Osteocyte (in vitro differentiated cells): ENCODE data around the gene LRRC10B. TPM values are rescaled to one million over a fixed set of nuclear protein-coding genes. Genes with fewer than 3 reads are reported as not detected.

Source experiments
- DNase-seq: peaks from one replicate; pipeline ENCODE4 v3.0.0; 2021; ENCODE audit warnings: mixed read lengths; ENCODE audit not compliant: unreplicated experiment; ENCODE audit errors: extremely low spot score
- H3K27ac Mint-ChIP-seq: one replicate; pipeline ENCODE4 v1.8.0; 2021; ENCODE audit warnings: mild to moderate bottlenecking, mixed read lengths; ENCODE audit not compliant: unreplicated experiment
- H3K27me3 Mint-ChIP-seq: one replicate; pipeline ENCODE4 v1.8.0; 2021; ENCODE audit warnings: mixed read lengths; ENCODE audit not compliant: unreplicated experiment
- H3K36me3 Mint-ChIP-seq: one replicate; pipeline ENCODE4 v1.8.0; 2021; ENCODE audit warnings: mixed read lengths; ENCODE audit not compliant: unreplicated experiment
- H3K4me1 Mint-ChIP-seq: one replicate; pipeline ENCODE4 v1.8.0; 2021; ENCODE audit warnings: mixed read lengths; ENCODE audit not compliant: unreplicated experiment
- H3K4me3 Mint-ChIP-seq: one replicate; pipeline ENCODE4 v1.8.0; 2021; ENCODE audit warnings: mild to moderate bottlenecking, moderate library complexity, mixed read lengths; ENCODE audit not compliant: unreplicated experiment
- H3K9me3 Mint-ChIP-seq: one replicate; pipeline ENCODE4 v1.8.0; 2021; ENCODE audit warnings: mixed read lengths; ENCODE audit not compliant: unreplicated experiment
- total RNA-seq: library from RNA; stranded (reverse); gene quantifications from 2 replicates; pipeline ENCODE4 v1.2.1, GENCODE V29; 2021
- TF ChIP-seq, protein P1 (sequence below): fragments of 200-600 bp; sonication (generic); IDR thresholded peaks from 2 replicates; pipeline ENCODE4 v1.5.0; 2021; ENCODE audit warnings: antibody characterized with exemption, mild to moderate bottlenecking, moderate library complexity

Gene LRRC10B
- total RNA-seq, 1 donor from 2014 or later = not detected

DNA sequence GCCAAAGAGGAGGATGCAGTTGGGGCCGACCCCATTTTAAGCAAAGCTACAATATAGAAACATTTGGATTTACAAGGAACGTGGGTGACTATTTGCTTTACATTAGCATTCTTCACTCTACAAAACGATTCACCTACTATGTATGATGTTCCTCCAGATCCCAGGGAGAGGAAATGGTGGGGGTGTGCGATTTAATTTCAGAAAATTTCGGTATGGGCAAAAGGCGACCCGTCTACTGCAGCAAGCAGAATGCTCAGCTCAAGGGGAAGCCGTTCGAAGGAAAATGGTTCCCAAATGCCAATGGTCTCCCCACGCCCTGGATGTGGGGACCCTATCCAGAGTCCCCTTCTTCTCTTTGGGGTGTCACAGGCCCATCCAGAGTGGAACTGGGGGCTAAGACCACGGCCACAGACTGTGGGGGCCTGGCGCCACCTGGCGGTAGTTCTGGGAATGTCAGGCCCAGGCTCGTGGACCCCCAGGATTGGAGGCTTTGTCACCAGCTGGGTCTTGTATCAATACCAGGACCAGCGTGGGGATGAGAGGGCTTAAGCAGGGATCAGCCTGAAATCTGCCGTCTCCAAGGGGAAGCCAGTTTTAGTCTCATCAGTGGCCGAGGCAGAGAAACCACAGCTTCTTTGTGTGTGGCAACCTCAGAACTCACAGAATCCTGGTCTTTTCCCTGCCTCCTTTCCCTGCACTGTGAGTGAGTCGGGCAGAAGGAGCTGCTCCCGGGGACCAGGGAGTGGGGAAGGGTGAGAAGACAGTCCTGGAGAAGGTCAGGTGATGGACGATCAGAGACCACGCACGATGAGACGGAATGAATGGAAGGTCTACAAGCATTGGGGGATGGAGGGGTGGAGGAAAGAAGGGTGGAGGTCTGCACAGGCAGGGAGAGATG is 8.4 kb downstream of the LRRC10B start:
- no peaks in the 10 kb centered on the region for H3K9me3 Mint-ChIP-seq
- TF ChIP-seq, protein P1, sequence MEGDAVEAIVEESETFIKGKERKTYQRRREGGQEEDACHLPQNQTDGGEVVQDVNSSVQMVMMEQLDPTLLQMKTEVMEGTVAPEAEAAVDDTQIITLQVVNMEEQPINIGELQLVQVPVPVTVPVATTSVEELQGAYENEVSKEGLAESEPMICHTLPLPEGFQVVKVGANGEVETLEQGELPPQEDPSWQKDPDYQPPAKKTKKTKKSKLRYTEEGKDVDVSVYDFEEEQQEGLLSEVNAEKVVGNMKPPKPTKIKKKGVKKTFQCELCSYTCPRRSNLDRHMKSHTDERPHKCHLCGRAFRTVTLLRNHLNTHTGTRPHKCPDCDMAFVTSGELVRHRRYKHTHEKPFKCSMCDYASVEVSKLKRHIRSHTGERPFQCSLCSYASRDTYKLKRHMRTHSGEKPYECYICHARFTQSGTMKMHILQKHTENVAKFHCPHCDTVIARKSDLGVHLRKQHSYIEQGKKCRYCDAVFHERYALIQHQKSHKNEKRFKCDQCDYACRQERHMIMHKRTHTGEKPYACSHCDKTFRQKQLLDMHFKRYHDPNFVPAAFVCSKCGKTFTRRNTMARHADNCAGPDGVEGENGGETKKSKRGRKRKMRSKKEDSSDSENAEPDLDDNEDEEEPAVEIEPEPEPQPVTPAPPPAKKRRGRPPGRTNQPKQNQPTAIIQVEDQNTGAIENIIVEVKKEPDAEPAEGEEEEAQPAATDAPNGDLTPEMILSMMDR = peak; percentile 98
- H3K27me3 Mint-ChIP-seq = peaks cover 6% of the 10 kb centered on the region
- DNase-seq = no peak
- H3K4me3 Mint-ChIP-seq = no peak overlapping the region
- H3K4me1 Mint-ChIP-seq = no peaks in the 10 kb centered on the region
- no peaks in the 10 kb centered on the region for H3K36me3 Mint-ChIP-seq
- H3K27ac Mint-ChIP-seq = no peak overlapping the region

DNA sequence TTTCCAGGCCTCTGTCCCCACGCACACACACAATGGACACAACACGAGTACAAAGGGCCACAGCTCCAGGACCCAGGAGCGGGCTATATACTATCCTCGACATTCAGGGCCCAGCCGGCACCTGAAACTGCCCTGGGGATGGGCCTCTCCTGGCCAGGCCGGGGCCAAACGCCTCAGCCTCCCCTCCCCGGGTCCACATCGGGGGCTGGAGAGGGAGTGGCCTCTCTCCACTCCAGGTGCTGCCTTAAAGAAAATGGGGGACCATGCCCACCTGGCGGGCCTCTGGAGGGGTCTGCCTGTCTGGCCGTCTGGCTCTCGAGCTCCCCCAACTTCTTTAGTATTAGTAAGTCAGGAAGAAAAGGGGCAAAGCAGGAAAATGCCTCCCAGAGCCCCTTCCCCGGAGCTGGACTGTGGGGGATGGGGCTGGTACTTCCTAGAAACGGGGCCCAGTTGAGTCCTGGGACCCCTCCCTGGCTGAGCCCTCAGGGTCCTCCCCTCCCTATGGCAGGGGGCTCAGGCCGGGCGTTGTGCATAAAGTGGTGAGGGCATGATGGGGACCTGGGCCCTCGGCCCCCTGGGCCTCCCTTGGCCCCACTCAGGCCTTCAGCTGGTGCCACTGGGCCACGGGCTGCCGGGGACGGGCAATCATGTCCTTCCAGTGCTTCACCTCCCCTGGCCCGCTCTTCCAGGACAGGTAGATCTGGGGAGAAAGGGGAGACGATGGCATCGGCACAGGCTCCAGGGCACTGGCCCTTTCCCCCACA is 9.7 kb downstream of the LRRC10B start:
- no peaks in the 10 kb centered on the region for H3K4me1 Mint-ChIP-seq
- no peak overlapping the region for H3K27ac Mint-ChIP-seq
- no peaks in the 10 kb centered on the region for H3K36me3 Mint-ChIP-seq
- no peak overlapping the region for H3K4me3 Mint-ChIP-seq
- peaks cover 9% of the 10 kb centered on the region for H3K27me3 Mint-ChIP-seq
- DNase-seq = no peak
- H3K9me3 Mint-ChIP-seq = no peaks in the 10 kb centered on the region
- TF ChIP-seq, protein P1 = no peak

DNA sequence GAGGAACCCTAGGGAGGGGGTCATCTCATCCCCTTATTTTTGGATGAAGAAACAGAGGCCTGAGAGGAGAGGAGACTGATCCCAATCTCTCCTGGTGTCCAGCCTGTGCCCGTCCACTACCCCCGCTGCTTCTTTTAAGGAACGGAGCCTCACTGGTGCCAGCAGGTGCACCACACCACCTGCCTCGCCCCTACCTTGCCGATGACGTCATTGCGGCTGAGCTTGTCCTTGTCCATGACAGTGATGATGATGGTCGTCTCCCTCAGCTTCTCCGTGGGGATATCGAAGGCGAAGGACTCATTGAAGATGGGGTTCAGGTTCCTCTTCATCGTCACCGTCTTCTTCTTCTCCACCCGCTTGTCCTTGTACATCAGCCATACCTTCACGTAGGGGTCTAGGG is 14.3 kb downstream of the LRRC10B start:
- Mint-ChIP-seq H3K9me3 (no peaks in the 10 kb centered on the region), H3K4me3 (no peak overlapping the region), H3K27ac (no peak overlapping the region), H3K4me1 (no peaks in the 10 kb centered on the region), H3K27me3 (peaks cover 37% of the 10 kb centered on the region), H3K36me3 (no peaks in the 10 kb centered on the region)
- no peak for DNase-seq
- TF ChIP-seq, protein P1 = no peak

DNA sequence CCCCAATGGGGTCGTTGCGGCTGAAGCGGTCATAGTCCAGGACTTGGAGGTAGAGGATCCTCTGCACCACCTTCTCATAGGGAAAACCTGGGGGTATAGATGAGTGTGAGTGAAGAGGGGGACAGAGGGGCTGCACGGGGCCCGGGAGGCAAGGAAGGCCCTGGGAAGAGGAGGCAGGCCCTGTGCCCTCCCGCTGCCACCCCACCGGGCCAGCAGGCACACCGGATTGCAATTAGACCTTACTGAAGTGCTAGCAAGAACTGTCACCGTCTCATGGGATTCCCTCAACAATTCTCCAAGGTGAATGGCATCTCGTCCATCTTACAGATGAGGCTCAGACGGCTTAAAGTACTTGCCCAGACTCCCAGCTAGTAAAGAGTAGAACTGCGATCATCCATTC is 15.9 kb downstream of the LRRC10B start:
- TF ChIP-seq, protein P1 = no peak
- H3K4me1 Mint-ChIP-seq = no peaks in the 10 kb centered on the region
- H3K4me3 Mint-ChIP-seq = no peak overlapping the region
- peaks cover 48% of the 10 kb centered on the region for H3K27me3 Mint-ChIP-seq
- H3K36me3 Mint-ChIP-seq = no peaks in the 10 kb centered on the region
- H3K27ac Mint-ChIP-seq = no peak overlapping the region
- H3K9me3 Mint-ChIP-seq = no peaks in the 10 kb centered on the region
- no peak for DNase-seq
